IMR-90 (cell line): ENCODE results near the gene THBS1.

Experiments
- BHLHE40 ChIP-seq: fragments of 150-350 bp; IDR thresholded peaks from 2 replicates; pipeline ENCODE4 v1.6.1; 2016; ENCODE audit warnings: mild to moderate bottlenecking, low read depth, low read length
- CTCF ChIP-seq: conservative IDR thresholded peaks from 2 replicates; pipeline ENCODE4 v1.5.1; 2012; ENCODE audit warnings: mild to moderate bottlenecking, low read depth, low read length, improper control_type of control experiment
- POLR2A ChIP-seq: IDR thresholded peaks from 2 replicates; pipeline ENCODE4 v1.6.1; 2012; ENCODE audit warnings: mild to moderate bottlenecking, low read depth, low read length
- RAD21 ChIP-seq: IDR thresholded peaks from 2 replicates; pipeline ENCODE4 v1.6.1; 2012; ENCODE audit warnings: low read length, improper control_type of control experiment

GRCh38 chr15:39581793-39582285 lies 960 bp downstream of the THBS1 start:
- TF ChIP-seq CTCF (peak; percentile 37), POLR2A (peak; percentile 11; the same call in 1 of the 2 replicates), RAD21 (peak; percentile 42), BHLHE40 (no peak; the same call in 1 of the 2 replicates)
